ENCODE measurements around the gene SEPTIN8.

Gene SEPTIN8

DNA sequence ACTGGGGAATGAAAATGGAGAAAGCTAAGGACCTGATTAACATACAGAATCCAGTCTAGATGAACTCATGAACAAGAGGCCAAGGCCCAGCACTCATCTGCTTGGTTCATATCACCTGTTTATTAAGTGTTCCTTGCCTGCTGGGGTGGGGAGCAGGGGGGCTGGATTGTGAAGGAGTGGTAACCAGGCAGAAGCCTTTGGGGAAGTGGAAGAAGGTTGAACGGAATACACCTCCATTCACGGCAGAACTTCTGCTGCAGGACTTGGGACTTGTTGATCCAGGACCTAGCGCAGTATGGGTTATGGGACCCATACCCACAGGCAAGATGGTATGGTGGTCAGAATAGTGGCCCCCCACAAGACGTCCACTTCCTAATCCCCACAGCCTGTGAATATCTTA, 8.8 kb upstream of the SEPTIN8 start:
- H3K27ac ChIP-seq = no peak overlapping the region
- no peak for TF ChIP-seq ZFX (IDR thresholded peaks at IDR 0.05; ENCODE audit: borderline replicate concordance)
- TF ChIP-seq, protein P1, sequence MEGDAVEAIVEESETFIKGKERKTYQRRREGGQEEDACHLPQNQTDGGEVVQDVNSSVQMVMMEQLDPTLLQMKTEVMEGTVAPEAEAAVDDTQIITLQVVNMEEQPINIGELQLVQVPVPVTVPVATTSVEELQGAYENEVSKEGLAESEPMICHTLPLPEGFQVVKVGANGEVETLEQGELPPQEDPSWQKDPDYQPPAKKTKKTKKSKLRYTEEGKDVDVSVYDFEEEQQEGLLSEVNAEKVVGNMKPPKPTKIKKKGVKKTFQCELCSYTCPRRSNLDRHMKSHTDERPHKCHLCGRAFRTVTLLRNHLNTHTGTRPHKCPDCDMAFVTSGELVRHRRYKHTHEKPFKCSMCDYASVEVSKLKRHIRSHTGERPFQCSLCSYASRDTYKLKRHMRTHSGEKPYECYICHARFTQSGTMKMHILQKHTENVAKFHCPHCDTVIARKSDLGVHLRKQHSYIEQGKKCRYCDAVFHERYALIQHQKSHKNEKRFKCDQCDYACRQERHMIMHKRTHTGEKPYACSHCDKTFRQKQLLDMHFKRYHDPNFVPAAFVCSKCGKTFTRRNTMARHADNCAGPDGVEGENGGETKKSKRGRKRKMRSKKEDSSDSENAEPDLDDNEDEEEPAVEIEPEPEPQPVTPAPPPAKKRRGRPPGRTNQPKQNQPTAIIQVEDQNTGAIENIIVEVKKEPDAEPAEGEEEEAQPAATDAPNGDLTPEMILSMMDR (IDR thresholded peaks at IDR 0.05) = no peak

DNA sequence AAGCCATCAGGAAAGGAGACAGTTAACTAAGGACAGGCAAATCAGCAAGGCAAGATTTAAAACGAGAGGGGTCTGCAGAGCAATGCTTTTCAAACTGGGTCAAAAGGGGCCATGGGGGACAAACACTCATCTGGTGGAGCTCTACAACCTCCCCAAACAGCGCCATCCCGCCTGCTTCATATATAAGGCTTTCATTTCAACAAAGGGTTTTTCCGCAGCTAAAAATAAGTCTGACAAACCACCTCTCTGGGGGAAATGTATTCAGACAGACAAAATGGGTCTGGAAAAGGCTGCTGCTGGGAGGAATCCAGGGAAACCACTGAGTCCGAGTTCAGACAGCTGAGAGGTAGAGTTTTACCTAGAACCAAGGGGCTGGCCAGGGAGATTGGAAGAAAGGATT, 8.3 kb upstream of the SEPTIN8 start:
- H3K27ac ChIP-seq = no peak overlapping the region
- no peak for TF ChIP-seq ZFX (IDR thresholded peaks at IDR 0.05; ENCODE audit: borderline replicate concordance)
- TF ChIP-seq, protein P1 (IDR thresholded peaks at IDR 0.05) = no peak

DNA sequence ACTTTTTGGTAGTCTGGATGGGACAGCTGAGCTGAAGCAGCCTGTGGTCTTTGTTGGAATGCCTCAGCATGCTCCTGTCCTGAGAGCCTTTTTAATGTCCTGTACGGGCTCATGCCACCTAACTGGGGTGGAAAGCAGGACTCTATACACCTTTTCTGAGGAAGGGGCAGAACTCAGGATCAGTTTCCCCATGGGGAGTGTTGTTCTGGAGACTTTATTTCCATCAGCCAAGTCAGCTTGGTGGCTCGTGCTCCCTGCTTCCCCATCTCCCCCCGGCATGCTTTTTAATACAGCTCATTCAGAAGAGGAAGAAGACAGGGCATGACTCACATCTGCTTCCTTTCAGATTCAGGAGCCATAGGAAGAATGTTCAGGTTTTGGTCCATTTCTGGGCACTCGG, 5.1 kb upstream of the SEPTIN8 start:
- TF ChIP-seq, protein P1 (IDR thresholded peaks at IDR 0.05) = no peak
- no peak for TF ChIP-seq ZFX (IDR thresholded peaks at IDR 0.05; ENCODE audit: borderline replicate concordance)
- no peak overlapping the region for H3K27ac ChIP-seq

DNA sequence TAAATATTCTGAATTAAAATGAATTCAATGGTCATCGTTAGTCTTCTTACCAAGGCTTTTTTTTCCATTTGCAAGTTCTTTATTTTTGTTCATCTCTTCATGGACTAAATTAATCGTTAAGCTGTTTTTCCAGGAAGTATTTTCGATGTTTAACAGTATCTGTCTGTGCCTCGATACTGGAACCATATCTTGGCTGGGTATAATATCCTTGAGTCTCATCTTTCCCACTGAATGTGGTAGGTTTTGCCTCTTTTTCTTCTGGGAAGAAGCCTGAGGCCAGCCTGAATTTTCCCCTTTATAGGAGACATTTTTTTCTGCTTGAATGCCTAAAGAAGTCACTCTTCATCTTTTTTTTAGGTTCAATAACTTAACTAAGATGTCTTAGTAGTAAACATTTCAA, 4.0 kb upstream of the SEPTIN8 start:
- no peak for TF ChIP-seq ZFX (IDR thresholded peaks at IDR 0.05; ENCODE audit: borderline replicate concordance)
- TF ChIP-seq, protein P1 (IDR thresholded peaks at IDR 0.05) = no peak
- no peak overlapping the region for H3K27ac ChIP-seq

DNA sequence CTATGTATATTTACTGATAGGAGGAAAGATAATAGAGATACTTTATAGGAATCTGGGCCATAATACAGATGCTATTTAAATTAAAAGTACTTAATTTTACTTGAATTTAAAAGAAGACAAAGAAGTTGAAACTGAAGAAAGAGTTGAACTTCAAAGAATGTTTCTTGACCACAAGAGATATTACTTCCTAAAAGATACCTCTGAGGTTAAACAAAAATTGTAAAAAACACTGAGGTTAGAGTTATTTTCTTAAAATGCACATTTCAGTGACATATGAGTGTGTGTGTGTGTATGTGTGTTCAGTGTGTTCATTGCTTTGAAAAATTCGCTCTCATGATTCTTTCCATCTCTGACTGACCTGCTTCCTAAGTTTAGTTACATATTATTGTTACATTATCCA, 3.5 kb upstream of the SEPTIN8 start:
- TF ChIP-seq, protein P1 (IDR thresholded peaks at IDR 0.05) = no peak
- TF ChIP-seq ZFX (IDR thresholded peaks at IDR 0.05; ENCODE audit: borderline replicate concordance) = no peak

DNA sequence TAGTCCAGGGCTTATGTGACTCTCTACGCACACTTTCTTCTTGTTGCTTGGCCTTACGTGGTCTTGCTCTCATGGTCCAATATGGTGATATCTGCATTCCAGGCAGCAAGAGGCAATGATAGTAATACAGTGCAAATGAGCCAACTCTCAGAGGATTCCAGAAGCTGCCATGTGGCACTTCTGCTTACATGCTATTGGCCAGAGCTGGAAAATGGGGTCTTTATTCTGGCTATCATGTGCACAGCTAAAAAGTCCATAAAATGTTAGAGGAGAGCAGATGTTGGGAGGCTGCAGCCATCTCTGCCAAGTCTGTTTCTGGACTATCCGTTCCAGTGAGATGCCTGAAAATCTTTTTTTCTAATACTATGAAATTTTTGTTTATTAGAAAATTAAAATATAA, 2.9 kb upstream of the SEPTIN8 start:
- TF ChIP-seq, protein P1 (IDR thresholded peaks at IDR 0.05) = no peak
- TF ChIP-seq ZFX (IDR thresholded peaks at IDR 0.05; ENCODE audit: borderline replicate concordance) = no peak
- H3K27ac ChIP-seq = no peak overlapping the region

More for the DNA sequence above, 3.5 kb upstream of the SEPTIN8 start:
- H3K27ac ChIP-seq = no peak overlapping the region

DNA sequence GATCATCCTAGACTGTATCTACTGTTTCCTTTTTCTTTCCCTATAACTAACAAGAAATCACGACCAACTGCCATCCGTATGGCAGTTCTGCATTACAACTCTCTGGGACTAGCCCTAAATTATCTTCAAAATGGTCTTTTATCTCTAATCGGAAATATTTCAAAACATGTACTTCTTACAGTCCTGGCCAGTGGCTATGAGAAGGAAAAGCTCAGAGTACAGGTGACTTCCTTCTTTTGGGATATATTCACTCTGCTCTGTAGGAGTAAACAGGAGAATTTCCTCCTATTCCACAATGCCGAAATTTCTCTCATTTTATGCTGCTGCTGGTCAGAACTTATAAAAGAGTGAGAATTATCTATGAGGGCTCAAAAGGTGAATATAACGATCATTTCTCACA, 1.8 kb upstream of the SEPTIN8 start:
- H3K27ac ChIP-seq = no peak overlapping the region
- TF ChIP-seq, protein P1 (IDR thresholded peaks at IDR 0.05) = no peak
- TF ChIP-seq ZFX (IDR thresholded peaks at IDR 0.05; ENCODE audit: borderline replicate concordance) = no peak

Data from 22Rv1 (cell line).